Natural killer cell treated with Interleukin-12 subunit alpha and Interleukin-12 subunit beta and Interleukin-15 and Interleukin-18, amount 100 ng/mL, for 72 hours (primary cell): ENCODE results near the gene TFAP2B. TPM values are rescaled to one million over a fixed set of nuclear protein-coding genes. Genes with fewer than 3 reads are reported as not detected.
A peak's percentile ranks its signal among the peaks of the same experiment; 100 is the strongest.

Source experiments
- ATAC-seq, 2 donors: fragments of 150-1000 bp; cut with Tn5 transposase in 1 of 2; sonication (Bioruptor Pico), chemical (Tn5 transposase) in 1 of 2; 2 replicates each; pipeline ENCODE4 v1.10.0; 2021
- DNase-seq: peaks from one replicate; pipeline ENCODE4 v3.0.0; 2022; ENCODE audit warnings: low spot score
- H3K27ac Mint-ChIP-seq, 2 donors: 1 replicate in 1 of 2; 2 replicates in 1 of 2; pipeline ENCODE4 v1.8.0; 2022; ENCODE audit warnings: mixed read lengths in 2 of 2, mild to moderate bottlenecking in 1 of 2, moderate library complexity in 1 of 2
- H3K27me3 Mint-ChIP-seq, 2 donors: 1 replicate in 1 of 2; 2 replicates in 1 of 2; pipeline ENCODE4 v1.8.0; 2022; ENCODE audit warnings: mixed read lengths in 2 of 2
- H3K36me3 Mint-ChIP-seq: one replicate; pipeline ENCODE4 v1.8.0; 2022; ENCODE audit warnings: mixed read lengths
- H3K4me1 Mint-ChIP-seq, 2 donors: 1 replicate in 1 of 2; 2 replicates in 1 of 2; pipeline ENCODE4 v1.8.0; 2022; ENCODE audit warnings: low read depth in 2 of 2, mixed read lengths in 2 of 2, mild to moderate bottlenecking in 1 of 2
- H3K4me3 Mint-ChIP-seq: one replicate; pipeline ENCODE4 v1.8.0; 2022; ENCODE audit warnings: mixed read lengths
- H3K9me3 Mint-ChIP-seq: 2 replicates; pipeline ENCODE4 v1.8.0; 2022; ENCODE audit warnings: mixed read lengths
- total RNA-seq, 2 donors: library from RNA; stranded (reverse); gene quantifications; one replicate each; pipeline ENCODE4 v1.2.3, GENCODE V29; 2022

TFAP2B gene
- total RNA-seq, 2 donors from 2014 or later, result not detected

GRCh38 chr6:50831186-50831585, 12.5 kb downstream of the TFAP2B start:
- H3K9me3 Mint-ChIP-seq, result no peaks in the 10 kb centered on the region
- peaks cover 0 to under 1% of the 10 kb centered on the region in 2 donors for H3K4me1 Mint-ChIP-seq

GRCh38 chr6:50832912-50833311, 14.2 kb downstream of the TFAP2B start:
- no peak for ATAC-seq
- H3K4me1 Mint-ChIP-seq, result no peaks in the 10 kb centered on the region
- H3K27ac Mint-ChIP-seq, result no peak overlapping the region
- no peaks in the 10 kb centered on the region for H3K9me3 Mint-ChIP-seq
- H3K4me3 Mint-ChIP-seq, result no peak overlapping the region
- no peak for DNase-seq
- H3K36me3 Mint-ChIP-seq, result peaks cover 12% of the 10 kb centered on the region
- peaks cover 32 to 57% of the 10 kb centered on the region in 2 donors for H3K27me3 Mint-ChIP-seq

More at GRCh38 chr6:50831186-50831585, 12.5 kb downstream of the TFAP2B start:
- H3K36me3 Mint-ChIP-seq, result no peaks in the 10 kb centered on the region
- peaks cover 27 to 56% of the 10 kb centered on the region in 2 donors for H3K27me3 Mint-ChIP-seq
- ATAC-seq (no peak), DNase-seq (no peak)
- H3K27ac Mint-ChIP-seq, result no peak overlapping the region
- no peak overlapping the region for H3K4me3 Mint-ChIP-seq

- no peak overlapping the region for H3K27ac Mint-ChIP-seq
- DNase-seq, result no peak
- H3K4me3 Mint-ChIP-seq, result no peak overlapping the region
- peaks cover 12% of the 10 kb centered on the region for H3K36me3 Mint-ChIP-seq
- H3K27me3 Mint-ChIP-seq, result peaks cover 32 to 56% of the 10 kb centered on the region in 2 donors
- no peaks in the 10 kb centered on the region for H3K9me3 Mint-ChIP-seq
- no peak for ATAC-seq
- no peaks in the 10 kb centered on the region for H3K4me1 Mint-ChIP-seq
Observed at GRCh38 chr6:50834929-50835410, 16.3 kb downstream of the TFAP2B start.

GRCh38 chr6:50836231-50836630, 17.6 kb downstream of the TFAP2B start:
- no peaks in the 10 kb centered on the region for H3K4me1 Mint-ChIP-seq
- peaks cover 17% of the 10 kb centered on the region for H3K36me3 Mint-ChIP-seq
- H3K4me3 Mint-ChIP-seq, result no peak overlapping the region
- no peaks in the 10 kb centered on the region for H3K9me3 Mint-ChIP-seq
- DNase-seq, result no peak
- no peak for ATAC-seq
- peaks cover 35 to 62% of the 10 kb centered on the region in 2 donors for H3K27me3 Mint-ChIP-seq
- H3K27ac Mint-ChIP-seq, result no peak overlapping the region

GRCh38 chr6:50837589-50838445, 19.1 kb downstream of the TFAP2B start:
- H3K4me1 Mint-ChIP-seq, result no peaks in the 10 kb centered on the region
- no peaks in the 10 kb centered on the region for H3K9me3 Mint-ChIP-seq
- no peak for ATAC-seq
- no peak for DNase-seq
- H3K27me3 Mint-ChIP-seq, result peaks cover 39 to 62% of the 10 kb centered on the region in 2 donors
- H3K36me3 Mint-ChIP-seq, result peaks cover 17% of the 10 kb centered on the region
- H3K27ac Mint-ChIP-seq, result no peak overlapping the region
- H3K4me3 Mint-ChIP-seq, result no peak overlapping the region

GRCh38 chr6:50840112-50840810, 21.6 kb downstream of the TFAP2B start:
- ATAC-seq (no peak), DNase-seq (no peak)
- Mint-ChIP-seq H3K9me3 (no peaks in the 10 kb centered on the region), H3K4me1 (no peaks in the 10 kb centered on the region), H3K4me3 (no peak overlapping the region), H3K27me3 (peaks cover 45 to 61% of the 10 kb centered on the region in 2 donors), H3K36me3 (peaks cover 17% of the 10 kb centered on the region), H3K27ac (no peak overlapping the region)

- no peak overlapping the region for H3K27ac Mint-ChIP-seq
- ATAC-seq (no peak), DNase-seq (no peak)
- H3K4me3 Mint-ChIP-seq, result no peak overlapping the region
- peaks cover 17% of the 10 kb centered on the region for H3K36me3 Mint-ChIP-seq
- no peaks in the 10 kb centered on the region for H3K9me3 Mint-ChIP-seq
- H3K27me3 Mint-ChIP-seq, result peaks cover 43 to 56% of the 10 kb centered on the region in 2 donors
- no peaks in the 10 kb centered on the region for H3K4me1 Mint-ChIP-seq
Observed at GRCh38 chr6:50840811-50841192, 22.1 kb downstream of the TFAP2B start.

- DNase-seq (no peak), ATAC-seq (no peak)
- Mint-ChIP-seq H3K36me3 (peaks cover 17% of the 10 kb centered on the region), H3K4me1 (no peaks in the 10 kb centered on the region), H3K27ac (no peak overlapping the region), H3K4me3 (no peak overlapping the region), H3K9me3 (no peaks in the 10 kb centered on the region), H3K27me3 (peaks cover 44 to 50% of the 10 kb centered on the region in 2 donors)
Observed at GRCh38 chr6:50842446-50842845, 23.8 kb downstream of the TFAP2B start.

GRCh38 chr6:50842861-50843384, 24.3 kb downstream of the TFAP2B start:
- Mint-ChIP-seq H3K9me3 (no peaks in the 10 kb centered on the region), H3K27me3 (peaks cover 43 to 46% of the 10 kb centered on the region in 2 donors), H3K27ac (no peak overlapping the region), H3K36me3 (peaks cover 13% of the 10 kb centered on the region), H3K4me3 (no peak overlapping the region), H3K4me1 (no peaks in the 10 kb centered on the region)
- ATAC-seq (no peak), DNase-seq (no peak)

GRCh38 chr6:50843842-50844241, 25.2 kb downstream of the TFAP2B start:
- Mint-ChIP-seq H3K27ac (no peak overlapping the region), H3K36me3 (peaks cover 13% of the 10 kb centered on the region), H3K4me1 (no peaks in the 10 kb centered on the region), H3K4me3 (no peak overlapping the region), H3K9me3 (no peaks in the 10 kb centered on the region), H3K27me3 (peaks cover 40 to 43% of the 10 kb centered on the region in 2 donors)
- ATAC-seq, result no peak
- no peak for DNase-seq

GRCh38 chr6:50845499-50846143, 26.9 kb downstream of the TFAP2B start:
- Mint-ChIP-seq H3K9me3 (no peaks in the 10 kb centered on the region), H3K27ac (no peak overlapping the region), H3K4me1 (no peaks in the 10 kb centered on the region), H3K36me3 (peaks cover 12% of the 10 kb centered on the region), H3K4me3 (no peak overlapping the region), H3K27me3 (peaks cover 40 to 41% of the 10 kb centered on the region in 2 donors)
- peak in 1 of 2 donors; percentile 31 for ATAC-seq
- no peak for DNase-seq

- H3K4me1 Mint-ChIP-seq, result no peaks in the 10 kb centered on the region
- H3K9me3 Mint-ChIP-seq, result no peaks in the 10 kb centered on the region
- H3K4me3 Mint-ChIP-seq, result no peak overlapping the region
- ATAC-seq (no peak), DNase-seq (no peak)
- H3K27me3 Mint-ChIP-seq, result peaks cover 33 to 39% of the 10 kb centered on the region in 2 donors
- H3K36me3 Mint-ChIP-seq, result peaks cover 7% of the 10 kb centered on the region
- H3K27ac Mint-ChIP-seq, result no peak overlapping the region
Observed at GRCh38 chr6:50846144-50846851, 27.6 kb downstream of the TFAP2B start.

- Mint-ChIP-seq H3K36me3 (peaks cover 7% of the 10 kb centered on the region), H3K4me1 (no peaks in the 10 kb centered on the region), H3K4me3 (no peak overlapping the region), H3K9me3 (no peaks in the 10 kb centered on the region), H3K27me3 (peaks cover 28 to 34% of the 10 kb centered on the region in 2 donors), H3K27ac (no peak overlapping the region)
- ATAC-seq (no peak), DNase-seq (no peak)
Observed at GRCh38 chr6:50846852-50847155, 28.1 kb downstream of the TFAP2B start.
